Measurements from ENCODE around the gene PDCD11.

Gene PDCD11

DNA sequence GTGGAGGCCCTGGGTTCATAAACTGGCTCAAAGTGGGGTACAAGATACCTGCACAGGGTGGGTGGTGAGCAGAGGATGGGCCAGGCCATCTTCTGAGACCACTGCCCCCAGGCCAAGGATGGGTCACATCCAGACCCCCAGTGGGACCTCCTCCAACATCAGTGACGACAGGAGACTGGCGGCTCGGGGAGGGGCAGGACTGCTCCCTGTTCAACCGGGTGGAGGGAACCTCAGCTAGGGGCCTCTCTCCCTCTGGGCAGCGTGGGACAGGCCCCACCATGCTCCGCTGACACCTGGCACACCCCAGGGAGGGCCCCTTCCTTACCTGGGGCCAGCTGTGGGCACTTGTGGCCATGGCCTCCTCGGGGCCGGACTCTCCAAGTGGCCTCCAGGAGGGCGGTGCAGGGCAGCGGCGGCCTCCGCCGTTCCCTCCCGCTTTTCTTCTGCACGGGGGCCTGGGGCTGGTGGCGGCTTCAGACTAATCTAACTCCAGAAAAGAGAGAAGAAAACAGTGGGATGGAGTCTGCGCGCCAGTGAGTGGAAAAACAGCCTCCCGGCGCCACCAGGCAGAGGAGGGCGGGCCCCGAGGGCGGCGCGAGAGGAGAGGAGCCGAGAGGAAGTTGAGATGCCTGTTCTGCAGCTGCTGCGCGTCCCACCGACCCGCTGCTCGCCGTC is 55.5 kb downstream of the PDCD11 start, which contains the start of gene CALHM2:
CALHM2 (minus strand) TSS at position 540 of the 675 bp plus-strand sequence. CDS start 2,429 bp downstream, outside the sequence.
- Histone ChIP-seq H3K27me3 (no peaks in the 10 kb centered on the region), H3K4me3 (peak within 1 kb of the TSS; percentile 70 to 94), H3K9me3 (no peaks in the 10 kb centered on the region), H3K27ac (peak within 1 kb of the TSS; percentile 93 to 97), H3K36me3 (peaks cover 25 to 34% (median 34%) of the 10 kb centered on the region in 3 donors), H3K4me1 (peaks cover 9 to 47% (median 41%) of the 10 kb centered on the region in 4 donors)
- TF ChIP-seq CTCF (IDR thresholded peaks at IDR 0.05) = no peak
- intact Hi-C loops (cut with DNase I; ENCODE audit: low total_unique reads) = no loop called here
- peak; percentile 83 to 89 for DNase-seq

GRCh38 chr10:103452506-103453230 is 56.2 kb downstream of the PDCD11 start:
- DNase-seq = peak in 1 of 2 donors; percentile 62
- H3K4me1 ChIP-seq = peaks cover 9 to 40% (median 35%) of the 10 kb centered on the region in 4 donors
- H3K27ac ChIP-seq = peak overlapping the region; percentile 93 to 97
- TF ChIP-seq CTCF (IDR thresholded peaks at IDR 0.05) = no peak
- intact Hi-C loops (cut with DNase I; ENCODE audit: low total_unique reads) = no loop called here
- no peaks in the 10 kb centered on the region for H3K9me3 ChIP-seq
- H3K4me3 ChIP-seq = peak overlapping the region; percentile 70 to 94
- no peaks in the 10 kb centered on the region for H3K27me3 ChIP-seq
- peaks cover 18 to 28% (median 27%) of the 10 kb centered on the region in 3 donors for H3K36me3 ChIP-seq

GRCh38 chr10:103454026-103454425 is 57.6 kb downstream of the PDCD11 start:
- H3K27me3 ChIP-seq = no peaks in the 10 kb centered on the region
- peaks cover 9 to 27% (median 22%) of the 10 kb centered on the region in 4 donors for H3K4me1 ChIP-seq
- no peak for TF ChIP-seq CTCF (IDR thresholded peaks at IDR 0.05)
- H3K9me3 ChIP-seq = no peaks in the 10 kb centered on the region
- no peak overlapping the region for H3K4me3 ChIP-seq
- no peak for DNase-seq
- intact Hi-C loops (cut with DNase I; ENCODE audit: low total_unique reads) = no loop called here
- peaks cover 8 to 15% (median 14%) of the 10 kb centered on the region in 3 donors for H3K36me3 ChIP-seq
- H3K27ac ChIP-seq = no peak overlapping the region

DNA sequence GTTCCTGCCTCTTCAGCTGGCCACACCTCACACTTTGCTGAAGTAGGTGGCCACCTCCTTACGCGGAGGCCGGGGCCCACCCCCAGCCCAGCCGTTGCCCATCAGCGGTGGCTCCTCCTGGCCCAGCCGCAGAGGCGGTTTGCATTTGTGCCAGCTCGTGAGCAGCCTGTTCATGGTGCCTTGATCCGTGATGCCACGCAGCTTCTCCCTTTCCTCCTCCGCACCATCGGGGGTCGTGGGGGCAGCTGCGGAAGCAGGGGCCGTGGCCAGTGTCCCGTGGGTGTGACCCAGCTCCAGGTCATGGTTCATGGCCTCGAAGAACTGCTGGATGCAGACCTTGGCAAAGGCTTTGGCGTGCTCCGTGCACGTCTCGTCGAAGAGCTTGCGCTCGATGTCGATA is 58.8 kb downstream of the PDCD11 start:
- Histone ChIP-seq H3K27ac (no peak overlapping the region), H3K4me3 (no peak overlapping the region), H3K4me1 (peaks cover 0 to 14% (median 10%) of the 10 kb centered on the region in 4 donors), H3K36me3 (peaks cover 0 to 3% (median 2%) of the 10 kb centered on the region in 3 donors), H3K27me3 (no peaks in the 10 kb centered on the region), H3K9me3 (no peaks in the 10 kb centered on the region)
- intact Hi-C loops (cut with DNase I; ENCODE audit: low total_unique reads) = no loop called here
- DNase-seq = no peak
- TF ChIP-seq CTCF (IDR thresholded peaks at IDR 0.05) = no peak

- H3K27me3 ChIP-seq = no peaks in the 10 kb centered on the region
- intact Hi-C loops (cut with DNase I; ENCODE audit: low total_unique reads) = no loop called here
- H3K9me3 ChIP-seq = no peaks in the 10 kb centered on the region
Observed at GRCh38 chr10:103456074-103456660, 59.7 kb downstream of the PDCD11 start.

More at GRCh38 chr10:103456074-103456660, 59.7 kb downstream of the PDCD11 start:
- no peaks in the 10 kb centered on the region for H3K36me3 ChIP-seq
- DNase-seq = no peak
- H3K4me1 ChIP-seq = peaks cover 0 to 9% (median 4%) of the 10 kb centered on the region in 4 donors
- H3K27ac ChIP-seq = no peak overlapping the region
- no peak overlapping the region for H3K4me3 ChIP-seq
- no peak for TF ChIP-seq CTCF (IDR thresholded peaks at IDR 0.05)

All from tibial artery (tissue), 4 donors.